ENCODE measurements around the gene MKNK1. TPM values are rescaled to one million over a fixed set of nuclear protein-coding genes. Genes with fewer than 3 reads are reported as not detected.
A peak's percentile ranks its signal among the peaks of the same experiment; 100 is the strongest.

Gene MKNK1
- total and polyA plus RNA-seq, 2 of the 4 experiments (the other 2 are of a cell fraction): 14.3 to 35.2 TPM

DNA sequence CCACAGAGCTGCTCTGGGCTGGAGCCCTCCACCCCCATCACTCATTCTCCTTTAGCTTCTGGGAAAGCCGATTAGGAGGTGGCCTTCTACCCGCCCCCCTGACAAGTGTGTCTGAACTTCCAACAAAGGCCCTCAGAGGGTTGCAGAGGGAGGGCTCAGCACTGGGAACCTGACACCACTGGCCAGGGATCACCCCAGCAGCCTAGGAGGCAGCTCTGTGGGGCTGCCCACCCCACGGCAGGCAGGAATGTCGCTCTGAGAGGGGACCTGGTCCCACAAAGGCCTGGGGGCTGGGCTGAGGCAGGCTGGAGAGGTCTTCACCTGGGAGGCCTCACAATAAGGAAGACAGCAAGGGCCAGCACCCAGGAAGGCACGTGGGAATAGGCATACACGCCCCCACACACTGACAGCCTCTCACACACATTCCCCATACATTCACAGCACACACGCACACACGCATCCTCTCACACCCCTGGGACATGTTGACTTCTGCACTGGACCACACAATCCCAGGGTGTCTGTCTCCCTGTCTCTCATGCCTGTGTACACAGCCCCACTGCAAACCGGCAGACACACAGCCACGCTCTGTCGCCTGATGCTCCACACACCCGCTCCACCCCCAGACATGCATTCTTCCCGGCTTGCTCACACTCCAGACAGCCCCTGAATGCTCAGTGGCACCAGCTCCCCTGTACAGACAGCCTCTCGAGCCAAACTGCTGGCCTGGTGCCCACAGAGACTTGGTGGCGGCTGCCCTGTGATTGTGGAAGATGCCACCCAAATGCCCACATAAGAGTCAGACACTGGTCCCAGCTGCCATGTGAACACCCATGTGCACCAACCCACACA lies 83.8 kb downstream of the MKNK1 start:
- Histone ChIP-seq H2AK5ac (ENCODE audit: low read depth, low read length) (0 out of 2 replicates have a peak overlapping the region, but pooled peaks have one; percentile 38), H4K20me1 (ENCODE audit: insufficient read depth, low read length) (0 out of 2 replicates have a peak, but pooled peaks cover 3% of the 10 kb centered on the region), H4K91ac (ENCODE audit: insufficient read depth, low read depth, low read length) (peak overlapping the region; percentile 53; the same call in 1 of the 2 replicates), H3K9ac (ENCODE audit: low read depth, low read length) (no peak overlapping the region), H3K4me3 (ENCODE audit: insufficient read depth, low read depth, low read length) (no peak overlapping the region), H3K79me1 (ENCODE audit: low read depth in 1 of 2, low read length in 2 of 2) (no peaks in the 10 kb centered on the region), H4K5ac (ENCODE audit: low read depth, low read length) (no peak overlapping the region), H3K36me3 (ENCODE audit: control insufficient read depth, insufficient read depth, low read length) (no peaks in the 10 kb centered on the region), H3K4ac (ENCODE audit: low read depth, low read length) (no peak overlapping the region; the same call in 1 of the 2 replicates), H4K8ac (ENCODE audit: low read depth in 2 of 2, low read length in 2 of 2) (peak overlapping the region in 1 of 2 experiments; percentile 45; a peak in 1 of 4 replicates), H3K23ac (ENCODE audit: low read depth, low read length) (peak overlapping the region; percentile 53; the same call in 1 of the 2 replicates), H3K4me2 (ENCODE audit: low read depth, low read length) (peak overlapping the region; percentile 53), H2BK5ac (ENCODE audit: low read depth, low read length, poor library complexity, severe bottlenecking) (no peak overlapping the region), H2AK9ac (replicated peaks; ENCODE audit: low read depth, low read length, poor library complexity) (peak overlapping the region; percentile 38), H2AFZ (replicated peaks; ENCODE audit: low read length, poor library complexity) (peak overlapping the region; percentile 79), H3K4me1 (ENCODE audit: control insufficient read depth, insufficient read depth, low read length) (peaks cover 16% of the 10 kb centered on the region), H2BK120ac (ENCODE audit: low read depth, low read length) (no peak overlapping the region), H3K18ac (ENCODE audit: low read depth, low read length) (no peak overlapping the region), H3K14ac (replicated peaks; ENCODE audit: low read depth, low read length) (0 out of 2 replicates have a peak overlapping the region, but pooled peaks have one; percentile 46), H2BK20ac (ENCODE audit: low read depth, low read length) (peak overlapping the region; percentile 66; the same call in 1 of the 2 replicates), H3K27ac (ENCODE audit: insufficient read depth, low read length) (no peak overlapping the region; the same call in 1 of the 2 replicates), H3K27me3 (ENCODE audit: control insufficient read depth, insufficient read depth, low read length) (peaks cover 34% of the 10 kb centered on the region), H3K56ac (ENCODE audit: extremely low read depth, insufficient read depth, low read length) (no peak overlapping the region), H3K9me1 (ENCODE audit: insufficient read depth, low read length) (peaks cover 3% of the 10 kb centered on the region), H2BK15ac (ENCODE audit: low read depth, low read length) (no peak overlapping the region), H3K9me3 (ENCODE audit: control insufficient read depth, insufficient read depth, low read length) (no peaks in the 10 kb centered on the region)
- WGBS, 2 experiments (ENCODE audit: extremely low coverage in 2 of 2, insufficient read length in 1 of 2): 3% methylated on average over 6 of the region's 15 CpGs; no CpG with 5 or more reads in 1 of the 2 experiments
- peak; percentile 75 for DNase-seq
- no TSS peak for BruUV-seq (replicated peaks)
- peak; percentile 95 for ATAC-seq (ENCODE audit: low read depth)
- CTCF ChIA-PET: interaction anchor here (0.6 to 1.5 kb wide), 3 partner anchors 9 to 118 kb away, joined by 3 to 8 read pairs (median 4); no protein-coding TSS in a partner anchor
- intact Hi-C loops (cut with micrococcal nuclease) (no loop called here), in situ Hi-C loops (cut with MboI; ENCODE audit: low sequenced_read_pairs) (no loop called here), dilution Hi-C loops (cut with HindIII; ENCODE audit: low sequenced_read_pairs, unreplicated experiment) (no loop called here)
- POLR2A ChIA-PET (ENCODE audit: unreplicated experiment): no interaction called here
- TF ChIP-seq NFE2L2 (IDR thresholded peaks at IDR 0.05; ENCODE audit: low read depth, low read length) (no peak), BHLHE40 (IDR thresholded peaks at IDR 0.05; ENCODE audit: low read depth, low read length) (peak; percentile 63), MAFK (IDR thresholded peaks at IDR 0.05; ENCODE audit: low read depth, low read length) (no peak), MXI1 (IDR thresholded peaks at IDR 0.05; ENCODE audit: borderline replicate concordance, low read depth, low read length) (peak; percentile 73; the same call in 1 of the 2 replicates), SMC3 (IDR thresholded peaks at IDR 0.05; ENCODE audit: low read depth, low read length) (no peak), FOS (IDR thresholded peaks at IDR 0.05; ENCODE audit: low read depth, low read length) (peak; percentile 65), RCOR1 (IDR thresholded peaks at IDR 0.05; ENCODE audit: insufficient replicate concordance, low read length) (no peak), MAZ (IDR thresholded peaks at IDR 0.05; ENCODE audit: borderline replicate concordance, low read depth, low read length) (peak; percentile 75)
- TF ChIP-seq, protein P1, sequence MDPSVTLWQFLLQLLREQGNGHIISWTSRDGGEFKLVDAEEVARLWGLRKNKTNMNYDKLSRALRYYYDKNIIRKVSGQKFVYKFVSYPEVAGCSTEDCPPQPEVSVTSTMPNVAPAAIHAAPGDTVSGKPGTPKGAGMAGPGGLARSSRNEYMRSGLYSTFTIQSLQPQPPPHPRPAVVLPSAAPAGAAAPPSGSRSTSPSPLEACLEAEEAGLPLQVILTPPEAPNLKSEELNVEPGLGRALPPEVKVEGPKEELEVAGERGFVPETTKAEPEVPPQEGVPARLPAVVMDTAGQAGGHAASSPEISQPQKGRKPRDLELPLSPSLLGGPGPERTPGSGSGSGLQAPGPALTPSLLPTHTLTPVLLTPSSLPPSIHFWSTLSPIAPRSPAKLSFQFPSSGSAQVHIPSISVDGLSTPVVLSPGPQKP (IDR thresholded peaks at IDR 0.05; ENCODE audit: borderline replicate concordance, low read depth, low read length): no peak
- TF ChIP-seq, protein P2, sequence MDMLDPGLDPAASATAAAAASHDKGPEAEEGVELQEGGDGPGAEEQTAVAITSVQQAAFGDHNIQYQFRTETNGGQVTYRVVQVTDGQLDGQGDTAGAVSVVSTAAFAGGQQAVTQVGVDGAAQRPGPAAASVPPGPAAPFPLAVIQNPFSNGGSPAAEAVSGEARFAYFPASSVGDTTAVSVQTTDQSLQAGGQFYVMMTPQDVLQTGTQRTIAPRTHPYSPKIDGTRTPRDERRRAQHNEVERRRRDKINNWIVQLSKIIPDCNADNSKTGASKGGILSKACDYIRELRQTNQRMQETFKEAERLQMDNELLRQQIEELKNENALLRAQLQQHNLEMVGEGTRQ (IDR thresholded peaks at IDR 0.05; ENCODE audit: low read depth, low read length): no peak

Measured in IMR-90 (cell line).